Stimulated activated CD4-positive, alpha-beta T cell treated with anti-CD3 and anti-CD28 coated beads, Interleukin-4, amount 100 ng/mL, for 24 hours (primary cell): ENCODE results near the gene EXOC6.
"Not testable (repeated sequence)": the region's sequence is repeated elsewhere in the genome, so short reads cannot be mapped to it uniquely, and the experiment has no call there.

Experiments used
- DNase-seq: peaks from one replicate; pipeline ENCODE4 v3.0.0-alpha.2; 2020

The EXOC6 gene

DNA sequence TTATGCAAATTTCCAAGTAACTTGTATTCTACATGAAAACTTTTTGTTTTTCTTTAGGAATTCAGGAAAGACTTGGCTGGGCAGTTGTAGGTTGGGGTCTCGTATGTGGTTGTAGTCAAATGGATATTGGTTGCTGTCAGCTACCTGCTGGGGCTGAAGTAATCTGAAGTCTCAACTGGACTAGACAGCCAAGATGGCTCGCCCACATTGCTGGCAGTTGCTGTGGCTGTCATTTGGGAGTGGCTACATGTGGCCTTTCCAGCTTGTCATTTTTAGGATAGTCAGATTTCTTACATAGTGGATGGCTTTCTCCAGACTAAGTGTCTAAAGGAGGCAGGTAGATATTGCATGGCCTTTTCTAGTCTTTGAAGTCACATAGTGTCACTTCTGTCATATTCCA is 32.6 kb downstream of the EXOC6 start:
- DNase-seq, result no peak

DNA sequence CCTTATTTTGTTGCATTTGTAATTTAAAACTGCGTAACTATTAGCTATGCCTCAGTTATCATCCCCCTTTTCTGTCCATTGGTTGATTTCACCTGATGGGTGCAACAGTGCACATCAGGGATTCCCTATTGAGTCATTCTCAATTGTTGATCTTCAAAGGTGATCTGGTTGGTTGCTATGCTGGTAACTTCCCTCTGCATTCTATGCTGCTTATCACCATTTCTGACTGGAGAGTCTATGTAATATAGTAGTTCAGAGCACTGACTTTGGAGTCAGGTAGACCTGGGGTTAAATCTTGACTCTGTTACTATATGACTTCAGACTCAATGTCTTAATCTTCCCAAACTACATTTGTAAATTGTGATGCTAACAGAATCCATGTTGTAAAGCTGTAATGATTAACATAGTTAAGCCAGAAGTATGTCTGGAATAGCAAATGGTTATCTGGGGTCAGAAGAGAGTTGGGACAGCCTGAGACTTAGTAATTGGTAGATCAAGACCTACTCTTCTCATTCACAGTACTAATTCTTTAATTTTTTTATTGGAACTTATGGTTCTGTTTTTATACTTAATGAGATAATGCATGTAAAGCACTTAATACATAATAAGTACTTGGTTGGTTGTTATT is 38.1 kb downstream of the EXOC6 start:
- no peak for DNase-seq

DNA sequence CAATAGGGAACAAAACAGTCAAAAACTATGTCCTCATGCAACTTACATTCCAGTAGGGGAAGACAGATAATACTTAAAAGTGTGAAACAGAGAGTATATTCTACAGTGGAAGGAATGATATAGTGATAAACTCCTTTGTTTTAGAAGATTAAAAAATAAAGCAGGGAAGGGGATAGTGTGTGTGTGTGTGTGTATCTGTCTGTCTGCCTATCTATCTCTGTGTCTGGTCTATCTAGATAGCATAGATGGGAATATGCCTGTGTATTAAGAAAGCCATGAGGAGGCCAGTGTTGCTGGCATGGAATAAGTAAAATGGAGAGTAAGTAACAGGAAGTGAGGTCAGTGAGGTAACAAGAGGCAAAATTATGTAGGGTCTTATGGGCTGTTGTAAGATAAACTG is 42.2 kb downstream of the EXOC6 start:
- no peak for DNase-seq

DNA sequence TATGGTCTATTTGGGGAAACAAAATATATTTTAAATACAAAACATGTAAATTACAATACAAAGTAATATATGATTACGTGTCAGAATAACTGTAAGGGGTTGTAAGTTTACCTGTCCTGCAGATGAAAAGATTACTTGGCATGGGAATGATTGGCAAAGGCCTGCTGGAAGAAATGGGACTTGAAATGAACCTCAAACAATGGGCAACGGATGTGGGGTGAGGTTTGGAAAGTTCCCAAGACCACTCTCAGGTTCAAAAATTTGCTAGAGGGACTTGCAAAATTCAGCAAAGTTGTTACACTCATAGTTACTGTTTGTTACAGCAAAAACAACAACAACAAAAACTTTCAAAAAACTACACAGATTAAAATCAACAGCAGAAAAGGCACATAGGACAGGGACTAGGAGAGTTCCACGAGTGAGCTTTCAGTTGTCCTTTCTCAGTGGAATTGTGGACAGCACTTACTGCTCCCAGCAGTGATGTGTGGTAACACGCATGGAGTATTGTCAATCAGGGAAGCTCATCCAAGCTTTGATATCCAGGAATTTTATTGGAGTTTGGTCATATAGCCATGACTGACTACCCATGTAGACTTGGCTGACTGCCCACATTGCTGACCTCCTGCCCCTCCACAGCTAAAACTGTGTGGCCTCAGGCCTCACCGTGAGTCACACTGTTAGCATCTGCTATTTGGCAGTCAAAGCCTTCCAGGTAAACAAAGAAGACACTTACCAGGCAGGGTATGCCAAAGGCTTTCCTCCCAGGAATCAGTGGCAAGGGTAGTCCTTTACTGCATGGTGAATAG is 43.8 kb downstream of the EXOC6 start:
- DNase-seq, result no peak

DNA sequence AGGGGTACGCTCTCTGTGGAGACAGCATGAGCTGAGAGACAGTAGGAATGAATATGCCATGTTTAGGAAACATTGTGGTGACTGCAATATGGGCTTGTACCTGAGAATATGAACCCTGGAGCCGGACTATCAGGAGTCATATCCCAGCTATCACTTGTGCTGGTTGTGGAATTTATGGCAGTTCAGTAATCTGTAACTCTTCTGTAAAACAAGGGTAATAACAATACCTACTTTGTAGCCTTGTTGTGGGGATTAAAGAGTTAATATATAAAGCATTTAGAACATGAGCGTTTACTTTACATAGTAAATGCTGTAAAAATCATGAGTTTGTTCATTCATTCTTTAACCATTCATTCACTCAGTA is 44.4 kb downstream of the EXOC6 start:
- no peak for DNase-seq

DNA sequence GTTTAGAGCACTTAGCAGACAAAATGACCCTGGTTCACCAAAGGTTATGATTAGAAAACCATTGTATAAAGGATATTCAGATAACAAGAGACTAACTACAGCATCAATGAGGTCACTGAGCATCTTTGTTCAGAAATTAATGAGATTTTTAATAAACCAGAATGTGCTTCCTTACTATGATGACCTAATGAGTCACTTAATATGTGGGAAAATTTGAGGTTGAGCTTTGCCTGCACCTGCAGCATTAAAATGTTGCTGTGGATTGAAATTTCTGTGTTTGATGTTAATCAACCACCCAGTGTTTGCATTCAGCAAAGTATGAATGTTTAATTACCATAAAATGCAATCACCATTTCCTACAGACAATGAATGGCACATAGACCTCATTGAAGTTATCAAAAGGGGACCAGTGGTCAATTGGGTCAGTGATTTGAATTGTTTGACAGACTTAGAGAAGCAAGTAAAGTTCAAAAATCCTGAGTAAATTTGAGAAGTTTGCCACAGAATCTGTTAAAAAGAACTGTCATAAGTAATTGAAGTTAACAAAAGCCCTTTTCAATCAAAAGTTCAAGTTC is 45.8 kb downstream of the EXOC6 start:
- DNase-seq, result no peak

DNA sequence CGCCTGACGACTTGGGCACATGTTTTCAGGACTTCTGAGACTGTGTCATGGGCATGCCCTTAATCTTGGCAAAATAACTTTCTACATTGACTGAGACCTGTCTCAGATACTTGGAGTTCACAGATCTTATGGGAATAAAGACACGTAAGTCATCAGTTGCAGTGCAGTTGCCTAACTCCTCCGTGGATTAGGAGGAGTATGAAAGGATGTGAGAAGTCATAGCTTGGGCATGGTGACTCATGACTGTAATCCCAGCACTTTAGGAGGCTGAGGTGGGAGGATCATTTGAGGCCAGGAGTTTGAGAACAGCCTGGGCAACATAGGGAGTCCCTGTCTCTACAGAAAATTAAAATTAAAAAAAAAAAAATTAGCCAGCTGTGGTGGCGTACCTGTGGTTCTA is 49.6 kb downstream of the EXOC6 start:
- DNase-seq, result no peak

DNA sequence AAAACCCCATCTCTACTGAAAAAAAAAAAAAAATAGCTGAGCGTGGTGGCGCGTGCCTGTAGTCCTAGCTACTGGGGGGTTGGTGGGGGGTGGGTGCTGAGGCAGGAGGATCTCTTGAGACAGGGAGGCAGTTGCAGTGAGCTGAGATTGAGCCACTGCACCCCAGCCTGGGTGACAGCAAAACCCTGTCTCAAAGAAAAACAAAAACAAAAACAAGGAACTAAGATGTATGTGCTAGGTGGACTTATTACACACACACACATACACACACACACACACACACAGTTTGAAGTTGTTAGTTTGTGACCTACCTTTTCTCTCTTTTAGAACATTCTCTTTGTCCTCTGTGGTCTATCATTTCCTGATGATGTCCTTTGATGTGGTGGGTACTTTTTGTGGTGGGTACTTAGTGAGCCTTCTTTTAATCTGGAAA is 53.5 kb downstream of the EXOC6 start:
- peak; percentile 10 for DNase-seq

DNA sequence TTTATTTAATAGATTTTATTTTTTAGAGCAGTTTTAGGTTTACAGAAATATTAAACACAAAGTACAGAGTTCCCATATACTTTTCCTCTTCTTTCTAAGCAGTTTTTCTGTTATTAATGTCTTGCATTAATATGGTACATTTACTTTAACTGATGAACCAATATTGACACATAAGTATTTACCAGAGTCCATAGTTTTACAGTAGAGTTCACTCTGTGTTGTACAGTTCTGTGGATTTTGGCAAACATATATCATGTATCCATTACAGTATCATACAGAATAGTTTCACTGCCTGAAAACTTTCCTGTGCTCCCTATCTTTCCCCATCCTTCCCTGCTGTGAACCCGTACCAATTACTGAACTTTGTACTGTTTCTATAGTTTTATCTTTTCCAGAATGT is 55.3 kb downstream of the EXOC6 start:
- no peak for DNase-seq

DNA sequence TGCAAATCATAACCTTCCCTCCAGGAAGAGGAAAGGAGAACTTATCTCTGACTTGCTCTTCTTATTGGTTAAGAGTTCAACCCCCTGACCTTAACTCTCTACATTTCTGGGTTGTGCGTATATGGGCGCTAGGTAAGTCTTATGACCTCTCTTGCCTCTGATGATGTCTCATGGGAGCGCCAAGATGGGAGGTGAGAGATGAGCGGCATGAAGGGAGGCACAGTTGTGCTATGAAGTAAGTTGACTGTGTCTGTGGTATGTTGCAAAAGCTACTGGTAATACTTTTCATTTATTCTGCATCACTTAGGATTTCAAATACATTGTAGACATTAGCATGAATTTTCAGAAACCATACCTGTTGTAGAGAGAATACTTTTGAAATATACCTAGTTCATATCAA is 59.0 kb downstream of the EXOC6 start:
- DNase-seq, result no peak

DNA sequence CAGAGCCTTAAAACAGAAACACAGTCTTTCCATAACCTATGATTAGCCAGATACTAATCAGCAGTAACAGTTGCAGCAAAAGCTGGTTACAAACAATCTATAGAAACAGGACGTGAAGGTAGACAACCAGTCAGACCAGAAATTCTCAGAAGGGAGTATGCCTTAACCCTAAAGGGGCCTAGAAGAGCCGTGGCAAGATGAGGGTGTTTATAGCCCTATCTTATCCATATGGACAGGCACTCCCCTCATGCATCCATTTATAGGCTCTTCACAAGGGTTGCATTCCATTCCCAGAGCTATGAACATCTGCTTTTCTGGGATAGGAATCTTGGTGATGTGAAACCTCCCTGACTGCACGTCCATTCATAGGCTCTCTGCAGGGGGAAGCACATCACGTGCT is 64.3 kb downstream of the EXOC6 start:
- DNase-seq, result not testable (repeated sequence)

DNA sequence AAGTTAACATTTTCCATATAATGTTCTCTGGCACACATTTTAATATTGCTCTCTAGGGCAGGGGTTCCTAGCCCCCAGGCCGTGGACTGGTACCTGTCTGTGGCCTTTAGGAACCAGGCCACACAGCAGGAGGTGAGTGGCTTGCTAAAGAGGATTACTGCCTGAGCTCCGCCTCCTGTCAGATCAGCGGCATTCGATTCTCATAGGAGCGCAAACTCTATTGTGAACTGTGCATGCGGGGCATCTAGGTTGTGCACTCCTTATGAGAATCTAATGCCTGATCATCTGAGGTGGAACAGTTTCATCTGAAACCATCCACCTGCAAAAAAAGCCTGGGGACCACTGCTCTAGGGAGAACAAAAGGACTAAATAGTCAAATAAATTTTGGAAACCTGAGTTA is 65.7 kb downstream of the EXOC6 start:
- DNase-seq, result no peak

DNA sequence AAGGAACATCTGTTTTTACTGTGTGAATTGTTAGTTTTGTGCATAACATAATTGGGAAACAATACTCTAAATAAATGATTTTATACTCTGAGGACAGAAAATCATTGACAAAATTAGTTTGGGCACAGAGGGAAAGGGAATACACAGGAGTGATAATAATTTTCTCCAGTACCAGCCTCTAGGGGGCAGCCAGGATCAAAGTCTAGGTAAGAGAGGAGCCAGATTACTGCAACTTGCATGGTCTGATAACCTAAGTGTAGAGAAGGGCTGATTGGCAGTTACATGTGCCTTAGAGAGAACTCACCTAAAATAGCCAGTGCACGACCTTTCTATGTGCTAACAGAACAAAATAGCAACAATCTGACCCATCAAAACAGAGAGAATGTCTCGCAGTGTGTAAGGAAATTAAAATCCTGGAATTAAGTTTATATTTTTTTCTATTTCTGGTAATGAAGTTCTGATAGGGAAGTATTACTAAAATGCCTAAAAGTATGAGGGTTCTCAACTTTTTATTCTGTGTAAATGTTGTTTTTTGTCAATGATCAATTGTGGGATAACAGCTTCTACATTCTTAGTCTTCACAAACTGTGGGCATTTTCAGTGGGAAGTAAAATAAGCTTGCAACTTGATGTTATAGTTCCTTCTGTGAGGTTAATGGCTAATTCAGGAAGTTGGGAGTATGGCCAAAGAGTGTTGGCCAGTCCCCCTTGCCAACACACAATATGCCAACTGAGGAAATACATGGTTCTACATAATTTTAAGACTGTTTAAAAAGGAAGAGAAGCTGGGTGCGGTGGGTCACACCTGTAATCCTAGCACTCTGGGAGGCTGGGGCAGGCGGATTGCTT is 66.4 kb downstream of the EXOC6 start:
- peak; percentile 62 for DNase-seq

DNA sequence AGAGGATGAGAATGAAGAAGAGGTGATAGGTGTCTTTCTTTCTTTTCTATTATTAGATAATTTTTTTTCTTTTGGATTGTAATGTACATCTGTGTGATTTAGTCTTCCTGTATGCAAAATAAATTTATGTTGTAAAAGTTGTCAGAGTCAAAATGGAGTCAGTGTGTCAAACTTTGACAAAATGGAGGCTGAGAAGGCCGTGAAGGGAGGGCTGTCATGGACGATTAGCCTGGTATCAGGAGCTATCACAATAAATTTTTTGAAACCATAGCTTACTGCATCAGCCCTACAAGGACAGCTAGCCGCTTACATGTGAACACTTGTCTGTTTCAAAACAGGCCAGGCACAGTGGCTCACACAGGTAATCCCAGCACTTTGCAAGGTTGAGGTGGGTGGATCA is 67.6 kb downstream of the EXOC6 start:
- DNase-seq, result no peak

DNA sequence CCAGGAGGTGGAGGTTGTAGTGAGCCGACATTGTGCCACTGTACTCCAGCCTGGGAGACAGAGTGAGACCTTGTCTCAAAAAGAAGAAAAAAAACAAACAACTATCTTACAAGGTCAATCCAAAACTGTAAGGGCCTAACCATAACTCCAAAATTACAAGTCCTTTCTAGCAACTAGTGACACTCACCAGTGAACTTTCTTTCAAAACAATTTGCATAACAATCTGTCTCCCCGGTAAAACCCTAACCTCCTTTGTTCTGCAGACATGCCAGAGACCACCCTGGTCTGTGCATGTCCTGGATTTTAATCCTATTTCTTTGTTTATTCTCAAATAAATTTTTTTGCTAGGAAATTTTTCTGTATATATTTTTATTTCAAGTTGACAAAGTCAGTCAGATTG is 68.1 kb downstream of the EXOC6 start:
- no peak for DNase-seq

DNA sequence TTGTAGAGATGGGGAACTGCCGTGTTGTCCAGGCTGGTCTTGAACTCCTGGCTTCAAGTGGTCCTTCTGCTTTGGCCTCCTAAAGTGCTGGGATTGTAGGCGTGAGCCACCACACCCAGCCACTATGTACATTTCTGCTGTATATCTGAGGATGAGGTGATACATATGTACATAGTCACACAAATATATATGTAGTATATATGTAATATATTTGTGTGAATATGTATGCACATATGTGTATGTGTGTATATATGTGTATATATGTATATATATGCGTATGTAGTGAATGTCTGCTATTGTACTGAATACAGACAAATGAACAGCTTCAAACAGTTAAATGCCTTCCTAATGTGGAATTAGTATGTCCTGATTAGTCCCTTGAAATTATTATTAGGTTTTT is 70.3 kb downstream of the EXOC6 start:
- DNase-seq, result no peak

DNA sequence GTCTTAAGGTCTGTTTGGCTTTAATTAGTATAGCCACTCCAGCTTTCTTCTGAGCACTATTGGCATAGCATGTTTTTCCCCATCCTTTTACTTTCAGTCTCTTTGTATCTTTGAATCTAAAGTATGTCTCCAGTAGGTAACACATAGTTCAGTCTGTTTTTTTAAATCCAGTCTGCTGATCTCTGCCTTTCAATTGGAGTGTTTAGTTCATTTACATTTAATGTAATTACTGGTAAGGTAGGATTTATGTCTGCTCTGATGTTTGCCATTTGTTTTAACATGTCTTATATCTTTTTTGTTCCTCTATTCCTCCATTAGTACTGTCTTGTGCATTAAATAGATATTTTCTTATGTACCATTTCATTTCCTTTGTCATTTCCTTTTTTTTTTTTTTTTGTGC is 72.5 kb downstream of the EXOC6 start:
- no peak for DNase-seq

DNA sequence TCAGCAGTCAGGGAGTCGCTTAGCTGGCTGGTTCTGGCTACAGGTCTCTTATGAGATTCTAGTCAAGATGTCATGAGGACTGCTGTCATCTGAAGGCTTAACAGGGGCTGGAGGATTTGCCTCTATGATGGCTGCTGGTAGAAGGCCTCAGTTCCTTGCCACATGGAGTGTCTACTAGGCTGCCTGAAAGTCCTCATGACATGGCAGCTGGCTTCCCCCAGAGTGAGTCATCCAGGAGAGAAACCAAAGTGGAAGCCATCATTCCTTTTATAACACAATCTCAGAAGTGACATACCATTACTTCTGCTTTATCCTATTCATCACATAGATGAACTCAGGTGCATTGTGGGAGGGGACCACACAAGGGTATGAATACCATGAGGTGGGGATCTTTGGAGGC is 75.1 kb downstream of the EXOC6 start:
- DNase-seq, result no peak

DNA sequence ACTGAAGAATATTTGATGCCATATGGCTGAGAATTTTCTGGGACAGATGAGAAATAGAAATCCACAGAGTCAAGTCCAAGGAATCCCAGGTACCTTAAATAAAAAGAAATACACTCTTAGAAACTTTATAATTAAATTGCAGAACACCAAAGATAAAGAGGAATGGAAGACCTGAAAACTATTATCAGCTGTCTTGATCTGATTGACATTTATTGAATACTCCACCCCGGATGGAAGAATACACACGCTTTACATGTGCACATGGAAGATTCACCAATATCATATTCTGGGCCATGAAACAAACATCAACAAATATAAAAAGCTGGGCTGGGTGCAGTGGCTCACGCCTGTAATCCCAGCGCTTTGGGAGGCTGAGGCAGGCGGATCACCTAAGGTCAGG is 81.6 kb downstream of the EXOC6 start:
- no peak for DNase-seq

DNA sequence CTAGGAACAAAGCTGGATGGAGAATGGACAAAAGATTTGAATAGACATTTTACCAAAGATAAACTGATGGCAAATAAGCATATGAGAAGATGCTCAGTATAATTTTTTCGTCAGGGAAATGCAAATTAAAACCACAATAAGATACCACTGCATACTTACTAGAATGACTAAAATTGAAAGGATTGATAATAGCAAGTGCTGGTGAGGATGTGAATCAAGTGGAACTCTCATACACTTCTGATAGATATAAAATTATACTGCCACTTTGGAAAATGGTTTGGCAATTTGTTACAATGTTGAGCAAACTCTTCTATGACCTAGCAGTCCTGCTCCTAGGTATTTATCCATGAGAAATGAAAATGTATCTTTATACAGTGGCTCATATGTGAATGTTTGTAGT is 83.3 kb downstream of the EXOC6 start:
- DNase-seq, result no peak

DNA sequence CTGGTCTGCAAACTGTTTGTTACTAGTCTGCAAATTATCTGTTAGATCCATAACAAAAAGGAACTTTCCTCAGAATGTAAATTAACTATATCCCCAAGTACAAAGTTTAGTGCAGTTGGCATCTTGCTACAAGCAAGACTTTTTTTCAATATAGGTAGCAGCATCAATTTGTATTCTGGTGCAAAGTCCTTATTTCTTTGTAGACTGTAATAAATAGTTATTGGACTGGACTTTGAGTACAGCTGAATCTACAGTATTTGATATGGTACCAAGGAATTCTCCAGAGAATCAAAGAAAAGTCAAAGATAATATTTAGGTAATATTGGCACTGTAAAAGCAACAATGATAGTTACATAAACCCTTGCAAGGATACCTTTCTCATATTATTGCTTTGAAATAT is 89.6 kb downstream of the EXOC6 start:
- DNase-seq, result no peak

DNA sequence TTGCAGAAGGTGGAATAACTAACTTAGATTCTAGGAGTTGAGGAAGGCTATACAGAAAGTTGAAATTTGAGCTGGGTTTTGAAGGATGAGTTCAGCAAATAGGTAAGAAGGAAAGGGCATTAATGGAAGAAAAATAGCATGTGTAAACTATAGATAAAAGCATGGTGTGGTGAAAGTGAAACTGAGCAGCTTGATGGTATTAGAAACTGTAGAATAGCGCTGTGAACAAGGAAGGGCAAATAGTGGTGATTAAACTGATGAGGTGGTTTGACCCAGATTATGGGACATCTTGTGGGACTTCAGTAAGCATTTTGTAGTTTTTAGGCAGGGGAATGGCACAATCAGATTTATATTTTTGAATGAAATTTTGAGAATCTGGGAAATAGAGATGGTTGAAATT is 90.5 kb downstream of the EXOC6 start:
- no peak for DNase-seq

DNA sequence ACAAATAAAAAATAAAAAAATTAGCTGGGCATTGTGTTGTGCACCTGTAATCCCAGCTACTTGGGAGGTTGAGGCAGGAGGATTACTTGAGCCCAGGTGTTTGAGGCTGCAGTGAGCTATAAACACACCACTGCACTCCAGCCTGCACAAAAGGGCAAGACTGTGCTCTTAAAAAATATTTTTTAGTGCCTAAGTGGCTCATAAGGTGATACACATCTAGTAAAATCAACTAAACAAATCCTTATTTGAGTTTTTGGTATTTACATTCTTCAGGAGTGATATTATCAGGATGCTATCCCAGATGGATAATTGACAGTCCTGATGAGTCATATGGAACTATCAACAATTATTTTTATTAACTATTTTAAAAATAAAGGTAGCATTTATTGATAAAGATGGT is 93.9 kb downstream of the EXOC6 start:
- no peak for DNase-seq

DNA sequence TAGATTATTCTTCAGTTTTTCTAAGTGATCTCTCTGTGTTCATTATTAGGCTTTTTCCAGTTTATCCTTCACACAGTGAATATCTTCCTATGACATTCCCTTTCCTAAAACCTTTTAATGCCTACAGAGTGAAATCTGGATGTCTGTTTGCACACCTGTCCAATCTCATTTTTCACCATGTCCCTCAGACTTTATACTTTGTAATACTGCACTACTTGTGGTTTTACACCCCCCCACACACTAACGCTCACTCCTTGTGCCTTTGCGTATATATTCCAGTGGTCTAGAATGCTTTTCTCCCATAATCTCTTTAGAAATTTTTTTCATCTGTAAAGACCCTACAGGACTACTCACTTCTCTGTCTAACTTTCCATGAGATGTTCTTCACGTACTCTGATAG is 98.2 kb downstream of the EXOC6 start:
- DNase-seq, result no peak
